SK-MEL-5 (cell line): ENCODE measurements around the gene ZNF638. TPM values are rescaled to one million over a fixed set of nuclear protein-coding genes. Genes with fewer than 3 reads are reported as not detected.

ENCODE experiments used
- DNase-seq: peaks from one replicate; pipeline ENCODE4 v3.0.0-alpha.2; 2016; ENCODE audit warnings: low read depth, low spot score
- in situ Hi-C: cut with HindIII; loops from 2 replicates; pipeline ENCODE4 v1.10.0; 2016; ENCODE audit warnings: low sequenced_read_pairs, high pct_unique_total_duplicates, low pct_unique_long_range_greater_than_20kb
- small RNA-seq, 2 experiments: library from RNA; depleted of rRNA; stranded (forward); fragments of <200 nt; gene quantifications; one replicate each; pipeline ENCODE3, GENCODE V24; 2014
- total RNA-seq: library from RNA; depleted of rRNA; stranded (reverse); fragments of >200 nt; shearing (Covaris generic); gene quantifications from 2 replicates; pipeline ENCODE4 v1.2.3, GENCODE V29; 2014; rRNA removed

ZNF638 gene
- total RNA-seq, 1 experiment from 2014 or later = 166 TPM

- no peak for DNase-seq
- in situ Hi-C loops = no loop called here
These were observed 140.4 kb downstream of the ZNF638 start for GRCh38 chr2:71472019-71472418.

- DNase-seq = no peak
- in situ Hi-C loops = no loop called here
These were observed 141.9 kb downstream of the ZNF638 start for GRCh38 chr2:71473346-71474031.

- in situ Hi-C loops = no loop called here
- no peak for DNase-seq
These were observed 142.6 kb downstream of the ZNF638 start for GRCh38 chr2:71474116-71474743.

GRCh38 chr2:71474744-71475397 is 143.3 kb downstream of the ZNF638 start:
- in situ Hi-C loops = no loop called here
- DNase-seq = no peak

- no peak for DNase-seq
- in situ Hi-C loops = no loop called here
These were observed 144.9 kb downstream of the ZNF638 start for GRCh38 chr2:71476495-71476894.

- DNase-seq = no peak
- in situ Hi-C loops = no loop called here
These were observed 145.7 kb downstream of the ZNF638 start for GRCh38 chr2:71477231-71477691.

GRCh38 chr2:71478806-71479205 is 147.2 kb downstream of the ZNF638 start:
- DNase-seq = no peak
- in situ Hi-C loops = no loop called here

GRCh38 chr2:71479261-71479660 is 147.7 kb downstream of the ZNF638 start:
- in situ Hi-C loops = no loop called here
- DNase-seq = no peak

GRCh38 chr2:71481111-71481510 is 149.5 kb downstream of the ZNF638 start:
- DNase-seq = no peak
- in situ Hi-C loops = no loop called here

GRCh38 chr2:71482055-71482454 is 150.5 kb downstream of the ZNF638 start:
- in situ Hi-C loops = no loop called here
- no peak for DNase-seq

- in situ Hi-C loops = no loop called here
- no peak for DNase-seq
These were observed 151.7 kb downstream of the ZNF638 start for GRCh38 chr2:71483246-71483645.

GRCh38 chr2:71484354-71484753 is 152.8 kb downstream of the ZNF638 start:
- DNase-seq = no peak
- in situ Hi-C loops = no loop called here

Small RNAs within 50 kb of the gene (small RNA-seq; reads per million reads assigned to genes)
- 0 reads per million in 2 experiments for gene RNU6-105P

Other genes with a start within 250 kb of the ZNF638 start
- 11.1 and 12.0 TPM in 2 replicates for gene MCEE, start 201.6 kb upstream of the ZNF638 start, total RNA-seq
- gene MPHOSPH10, start 201.1 kb upstream of the ZNF638 start, total RNA-seq = 32.1 and 35.0 TPM in 2 replicates
- 1.0 and 1.5 TPM in 2 replicates for gene PAIP2B, start 104.7 kb upstream of the ZNF638 start, total RNA-seq
- 0.50 and 0.56 TPM in 2 replicates for gene DYSF, start 121.8 kb downstream of the ZNF638 start, total RNA-seq